Coronary artery (tissue), 2 donors: Measurements from ENCODE around the gene TMEM255B.

Source experiments
- DNase-seq: peaks from one replicate; pipeline ENCODE4 v3.0.0-alpha.2; 2017; ENCODE audit warnings: low spot score
- H3K27ac ChIP-seq, 2 donors: fragments of 200-600 bp; sonication (generic); one replicate each; pipeline ENCODE4 v1.5.1; 2016 to 2019
- H3K4me3 ChIP-seq: fragments of 200-600 bp; sonication (generic); 2 replicates; pipeline ENCODE4 v1.5.1; 2016; ENCODE audit warnings: mild to moderate bottlenecking, moderate library complexity
- CTCF ChIP-seq: fragments of 200-600 bp; sonication (generic); IDR thresholded peaks from one replicate; pipeline ENCODE4 v1.5.1; 2019; ENCODE audit warnings: antibody characterized with exemption

TMEM255B gene

GRCh38 chr13:113817860-113818691, 59.0 kb downstream of the TMEM255B start:
- no peak for DNase-seq
- no peak for TF ChIP-seq CTCF
- Histone ChIP-seq H3K4me3 (no peak overlapping the region), H3K27ac (peak overlapping the region; percentile 54 to 83)

DNA sequence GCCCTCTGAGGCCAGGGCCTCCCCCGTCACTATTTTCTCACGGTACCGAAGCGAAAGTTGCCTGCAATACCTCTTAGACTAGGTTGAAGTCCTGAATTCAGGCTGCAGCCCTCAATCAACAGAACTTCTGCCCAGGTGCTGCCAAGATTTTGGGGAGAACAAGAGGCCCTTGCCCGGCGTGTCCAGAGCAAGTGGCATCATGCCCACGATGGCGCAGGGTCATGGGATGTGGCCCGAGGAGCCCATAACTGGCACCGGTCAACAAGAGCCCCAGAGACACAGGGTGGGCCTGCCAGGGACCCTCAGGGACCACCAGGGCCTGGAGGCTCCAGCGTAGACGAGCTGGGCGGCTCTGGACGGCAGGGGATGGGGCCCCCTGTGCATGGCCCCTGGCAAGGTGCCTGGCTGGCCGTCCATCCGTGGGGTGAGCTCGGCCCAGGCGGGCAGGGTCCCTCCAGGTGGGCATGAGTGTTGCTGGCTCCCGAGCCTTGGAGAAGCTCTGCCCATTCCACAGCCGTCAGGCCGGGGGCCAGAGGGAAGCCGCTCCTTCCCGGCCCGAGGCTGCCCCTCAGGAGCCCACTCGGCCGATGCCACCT, 59.8 kb downstream of the TMEM255B start:
- DNase-seq: no peak
- peak overlapping the region; percentile 54 to 83 for H3K27ac ChIP-seq

DNA sequence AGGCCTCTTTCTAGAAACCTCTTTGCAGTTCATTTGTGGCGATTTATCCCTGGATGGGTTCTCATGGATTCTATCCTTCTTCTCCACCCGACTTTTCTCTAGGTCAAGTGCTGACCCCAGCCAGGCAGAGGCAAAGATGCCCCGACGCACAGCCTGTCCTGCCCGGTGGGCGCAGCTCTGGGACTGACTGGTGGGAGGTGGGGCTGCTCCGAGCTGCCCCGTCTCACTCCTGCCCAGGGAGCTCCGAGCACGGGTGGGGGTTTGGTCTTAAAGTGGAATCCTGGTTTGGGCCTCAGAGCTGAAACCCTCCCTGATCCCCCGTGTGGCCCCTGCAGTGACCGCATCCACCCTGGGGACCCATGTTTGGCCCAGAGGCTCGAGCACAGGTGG, 60.3 kb downstream of the TMEM255B start:
- DNase-seq: no peak

More for the DNA sequence above, 59.8 kb downstream of the TMEM255B start:
- TF ChIP-seq CTCF: no peak
- no peak overlapping the region for H3K4me3 ChIP-seq

DNA sequence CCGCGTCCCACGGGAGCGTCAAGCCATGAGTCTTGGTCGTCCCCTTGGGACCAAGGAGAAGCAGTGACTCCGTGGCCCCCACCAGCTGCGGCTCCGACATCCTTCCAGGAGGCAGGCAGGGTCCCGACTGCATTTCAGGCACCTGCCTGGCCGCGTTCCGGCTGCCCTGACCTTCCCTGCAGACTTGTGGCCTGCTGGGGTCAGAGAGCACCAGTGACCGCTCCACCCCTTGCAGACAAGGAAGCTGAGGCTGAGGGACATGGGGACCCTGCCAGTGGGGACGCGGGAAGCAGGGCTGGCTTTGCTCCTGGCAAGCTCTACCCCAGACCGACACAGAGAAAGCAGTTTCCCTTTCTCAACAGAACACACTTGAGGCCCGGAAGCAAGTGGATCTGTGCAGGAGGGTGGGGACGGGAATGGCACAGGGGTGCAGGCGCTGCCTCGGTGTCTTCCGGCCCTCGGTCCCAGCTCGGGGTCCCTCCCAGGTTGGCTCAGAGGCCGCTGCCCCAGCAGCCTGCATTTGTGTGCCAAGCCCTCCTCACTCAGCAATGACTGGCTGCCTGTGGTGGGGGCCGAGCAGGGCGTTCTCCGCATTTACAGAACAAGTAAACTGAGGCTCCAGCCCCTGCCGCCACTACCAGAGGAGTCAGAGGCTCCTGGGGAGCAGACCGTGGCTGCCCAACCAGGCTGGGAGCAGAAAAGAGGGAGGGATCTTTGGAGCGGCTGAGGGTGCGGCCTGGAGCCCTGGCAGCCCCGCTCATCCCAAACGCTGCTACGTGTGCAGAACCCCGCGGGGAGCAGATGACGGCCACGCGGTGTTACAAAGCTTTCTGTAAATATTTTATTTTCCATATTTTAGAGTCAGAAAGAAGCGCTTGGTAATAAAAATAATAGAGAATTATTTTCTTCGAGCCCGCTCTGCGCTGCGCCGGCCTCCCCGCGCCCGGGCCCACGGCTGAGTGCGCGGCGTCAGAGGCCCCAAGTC, 61.0 kb downstream of the TMEM255B start:
- Histone ChIP-seq H3K27ac (peak overlapping the region; percentile 71 to 87), H3K4me3 (peak overlapping the region; percentile 57)
- TF ChIP-seq CTCF: no peak
- DNase-seq: no peak

More for the DNA sequence above, 60.3 kb downstream of the TMEM255B start:
- no peak for TF ChIP-seq CTCF
- Histone ChIP-seq H3K4me3 (no peak overlapping the region), H3K27ac (peak overlapping the region in 1 of 2 donors; percentile 87)

DNA sequence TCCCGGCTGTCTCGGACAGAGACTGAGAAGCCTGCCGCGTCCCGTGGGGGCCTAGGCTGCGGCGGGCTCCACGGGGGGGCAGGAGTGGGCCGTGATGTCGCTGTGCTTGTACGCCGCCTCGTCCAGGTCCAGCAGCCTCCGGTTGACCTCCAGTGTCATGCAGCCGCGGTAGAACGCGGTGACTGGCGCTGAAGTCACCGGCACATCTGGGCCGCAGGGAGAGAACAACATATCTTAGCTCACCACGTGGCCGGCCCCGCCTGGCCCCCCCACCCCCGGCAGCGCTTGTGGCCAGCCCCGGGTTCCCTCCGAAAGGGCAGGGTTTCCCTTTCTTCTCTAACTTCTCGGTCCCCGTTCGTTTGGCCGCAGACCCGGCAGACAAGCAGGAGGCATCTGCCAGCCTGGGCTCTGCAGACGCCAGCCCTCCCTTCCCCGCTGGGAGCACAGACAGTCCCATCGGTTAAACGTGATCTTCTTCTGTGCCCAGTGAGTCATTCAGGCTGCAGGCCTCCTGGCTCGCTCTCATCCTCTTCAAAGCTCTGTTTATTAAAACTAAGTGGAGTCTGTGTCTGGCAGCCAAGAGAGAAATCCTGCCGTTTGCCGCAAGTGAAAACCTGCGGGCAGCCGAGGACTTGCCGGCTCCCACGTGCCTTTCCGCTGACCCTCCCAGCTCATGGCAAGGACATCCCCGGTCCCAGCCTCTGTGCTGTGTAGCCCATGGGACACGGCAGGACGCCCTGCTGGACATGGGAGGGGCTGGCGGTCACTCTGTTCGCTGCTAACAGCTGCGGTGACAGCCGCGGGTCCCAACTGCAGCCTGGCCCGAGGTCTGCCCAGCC, 62.0 kb downstream of the TMEM255B start:
- peak overlapping the region; percentile 57 for H3K4me3 ChIP-seq
- peak; percentile 89 for DNase-seq
- TF ChIP-seq CTCF: no peak
- peak overlapping the region; percentile 71 to 87 for H3K27ac ChIP-seq

DNA sequence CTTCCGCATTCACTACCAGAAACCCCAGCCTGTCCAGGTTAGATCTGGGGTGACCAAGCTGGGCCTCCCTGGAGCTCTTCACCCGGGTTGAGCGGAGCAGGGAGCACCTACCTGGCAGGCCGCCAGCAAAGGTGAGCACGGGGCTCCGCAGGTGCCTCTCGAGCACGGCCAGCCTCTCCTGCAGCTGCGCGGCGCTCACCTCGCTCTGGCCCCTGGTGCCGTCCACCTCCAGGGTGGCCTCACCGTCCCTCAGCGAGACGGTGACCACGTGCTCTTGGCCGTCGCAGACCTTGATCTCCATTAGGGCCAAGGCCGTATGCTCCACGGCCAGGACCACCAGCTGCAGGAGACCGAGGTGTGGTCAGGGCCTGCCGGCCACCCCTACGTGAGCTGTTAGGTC, 62.8 kb downstream of the TMEM255B start:
- Histone ChIP-seq H3K4me3 (peak overlapping the region; percentile 57), H3K27ac (peak overlapping the region; percentile 71 to 87)

More for the DNA sequence above, 62.8 kb downstream of the TMEM255B start:
- TF ChIP-seq CTCF: no peak
- no peak for DNase-seq
